ENCODE measurements around the gene LINC00237.

Gene LINC00237

GRCh38 chr20:21103582-21104465 is 2.3 kb downstream of the LINC00237 start:
- TF ChIP-seq CTCF (IDR thresholded peaks at IDR 0.05; ENCODE audit: insufficient read depth, missing control alignments): no peak
- FAIRE-seq (no peak), DNase-seq (ENCODE audit: insufficient read length, low spot score) (no peak)

GRCh38 chr20:21102603-21103311 is 3.4 kb downstream of the LINC00237 start:
- FAIRE-seq (no peak), DNase-seq (ENCODE audit: insufficient read length, low spot score) (no peak)
- TF ChIP-seq CTCF (IDR thresholded peaks at IDR 0.05; ENCODE audit: insufficient read depth, missing control alignments): no peak

- no peak for FAIRE-seq
- TF ChIP-seq CTCF (IDR thresholded peaks at IDR 0.05; ENCODE audit: insufficient read depth, missing control alignments): peak; percentile 6
- DNase-seq (ENCODE audit: insufficient read length, low spot score): no peak
Observed at GRCh38 chr20:21101932-21102575, 4.1 kb downstream of the LINC00237 start.

GRCh38 chr20:21101453-21101931 is 4.7 kb downstream of the LINC00237 start:
- DNase-seq (ENCODE audit: insufficient read length, low spot score) (no peak), FAIRE-seq (no peak)
- TF ChIP-seq CTCF (IDR thresholded peaks at IDR 0.05; ENCODE audit: insufficient read depth, missing control alignments): no peak

- TF ChIP-seq CTCF (IDR thresholded peaks at IDR 0.05; ENCODE audit: insufficient read depth, missing control alignments): no peak
- FAIRE-seq (no peak), DNase-seq (ENCODE audit: insufficient read length, low spot score) (no peak)
Observed at GRCh38 chr20:21100578-21101452, 5.3 kb downstream of the LINC00237 start.

- TF ChIP-seq CTCF (IDR thresholded peaks at IDR 0.05; ENCODE audit: insufficient read depth, missing control alignments): no peak
Observed at GRCh38 chr20:21099751-21100577, 6.2 kb downstream of the LINC00237 start.

More at GRCh38 chr20:21099751-21100577, 6.2 kb downstream of the LINC00237 start:
- no peak for FAIRE-seq
- no peak for DNase-seq (ENCODE audit: insufficient read length, low spot score)

Measured in D721Med (cell line).